HuH-7 (cell line): ENCODE measurements around the gene PIAS1.
"Not testable (repeated sequence)": the region's sequence is repeated elsewhere in the genome, so short reads cannot be mapped to it uniquely, and the experiment has no call there.

ENCODE experiments used
- DNase-seq: peaks from one replicate; pipeline ENCODE4 v3.0.0; 2011; ENCODE audit warnings: low spot score

Gene PIAS1

GRCh38 chr15:68203486-68203885 is 149.4 kb downstream of the PIAS1 start:
- DNase-seq, result no peak

- DNase-seq, result no peak
Observed at GRCh38 chr15:68203956-68204355, 149.8 kb downstream of the PIAS1 start.

GRCh38 chr15:68204361-68204760 is 150.2 kb downstream of the PIAS1 start:
- no peak for DNase-seq

GRCh38 chr15:68204776-68205557 is 150.9 kb downstream of the PIAS1 start, which contains the start of gene CALML4:
Gene CALML4, minus strand, starts transcription at chr15:68205332. Its CDS starts 85 bp downstream, at chr15:68205247.
- DNase-seq, result peak; percentile 99

- no peak for DNase-seq
Observed at GRCh38 chr15:68205558-68205944, 151.4 kb downstream of the PIAS1 start.

GRCh38 chr15:68205954-68206539 is 151.9 kb downstream of the PIAS1 start:
- no peak for DNase-seq

GRCh38 chr15:68206711-68207151 is 152.6 kb downstream of the PIAS1 start:
- DNase-seq, result no peak

GRCh38 chr15:68207176-68207935 is 153.2 kb downstream of the PIAS1 start:
- no peak for DNase-seq

GRCh38 chr15:68208136-68208535 is 154.0 kb downstream of the PIAS1 start:
- no peak for DNase-seq

- DNase-seq, result no peak
Observed at GRCh38 chr15:68208636-68209240, 154.6 kb downstream of the PIAS1 start.

GRCh38 chr15:68209272-68209671 is 155.2 kb downstream of the PIAS1 start:
- no peak for DNase-seq

- no peak for DNase-seq
Observed at GRCh38 chr15:68209735-68210408, 155.8 kb downstream of the PIAS1 start.

- DNase-seq, result no peak
Observed at GRCh38 chr15:68210409-68210756, 156.3 kb downstream of the PIAS1 start.

- peak; percentile 91 for DNase-seq
Observed at GRCh38 chr15:68210821-68211655, 156.9 kb downstream of the PIAS1 start.

GRCh38 chr15:68211656-68212320 is 157.7 kb downstream of the PIAS1 start:
- no peak for DNase-seq

- not testable (repeated sequence) for DNase-seq
Observed at GRCh38 chr15:68213491-68213845, 159.4 kb downstream of the PIAS1 start.

GRCh38 chr15:68213991-68214837 is 160.1 kb downstream of the PIAS1 start:
- DNase-seq, result no peak

GRCh38 chr15:68214838-68215254 is 160.7 kb downstream of the PIAS1 start:
- DNase-seq, result no peak

- no peak for DNase-seq
Observed at GRCh38 chr15:68217341-68217740, 163.2 kb downstream of the PIAS1 start.

GRCh38 chr15:68218331-68218730 is 164.2 kb downstream of the PIAS1 start:
- no peak for DNase-seq
